Measurements from ENCODE around the gene LTF. TPM values are rescaled to one million over a fixed set of nuclear protein-coding genes. Genes with fewer than 3 reads are reported as not detected.

Gene LTF
- total RNA-seq, 1 experiment from 2014 or later = not detected

- Histone ChIP-seq H3K9ac (ENCODE audit: low read length) (no peak overlapping the region), H3K4me2 (ENCODE audit: low read length) (no peak overlapping the region), H3K27me3 (ENCODE audit: insufficient read depth, low read length) (peaks cover 12% of the 10 kb centered on the region; the same call in 1 of the 2 replicates), H3K4me1 (ENCODE audit: control insufficient read depth in 1 of 2, insufficient read depth in 2 of 2, low read length in 2 of 2) (no peaks in the 10 kb centered on the region), H3K79me2 (ENCODE audit: insufficient read depth, low read length) (no peaks in the 10 kb centered on the region), H3K9me2 (ENCODE audit: insufficient read depth) (no peaks in the 10 kb centered on the region), H2AFZ (ENCODE audit: low read depth, low read length, poor library complexity, severe bottlenecking) (no peak overlapping the region), H4K20me1 (ENCODE audit: insufficient read depth) (no peaks in the 10 kb centered on the region), H3K9me3 (ENCODE audit: control insufficient read depth in 1 of 2, insufficient read depth in 1 of 2, low read depth in 1 of 2, low read length in 2 of 2) (no peaks in the 10 kb centered on the region), H3K4me3 (replicated peaks in 1 of 2; ENCODE audit: low read depth in 1 of 2, low read length in 2 of 2) (no peak overlapping the region), H3K36me3 (ENCODE audit: control insufficient read depth in 1 of 2, insufficient read depth in 2 of 2, low read length in 2 of 2) (no peaks in the 10 kb centered on the region), H3K27ac (ENCODE audit: low read depth, low read length) (no peak overlapping the region)
- no peak for ATAC-seq
- ChIA-PET POLR2A (no interaction called here), RAD21 (ENCODE audit: low non-redundant PET in 1 of 2, low total read pairs in 2 of 2, uncharacterized antibody in 2 of 2, unreplicated experiment in 2 of 2) (no interaction called here), CTCF (interaction anchor here (2.1 kb wide), 1 partner anchor 19 kb away, joined by 8 read pairs; no protein-coding TSS in a partner anchor)
- no peak for TF ChIP-seq ZBTB33 (IDR thresholded peaks at IDR 0.05; ENCODE audit: extremely low read depth, insufficient replicate concordance, low read length)
- no TSS peak for BruUV-seq (replicated peaks)
- DNase-seq (ENCODE audit: low read depth, low spot score) = no peak
- intact Hi-C loops (cut with micrococcal nuclease) = no loop called here
These were observed 5.1 kb upstream of the LTF start for GRCh38 chr3:46469680-46470357.

- Histone ChIP-seq H3K79me2 (ENCODE audit: insufficient read depth, low read length) (no peaks in the 10 kb centered on the region), H3K36me3 (ENCODE audit: control insufficient read depth in 1 of 2, insufficient read depth in 2 of 2, low read length in 2 of 2) (no peaks in the 10 kb centered on the region), H3K27me3 (ENCODE audit: insufficient read depth, low read length) (peaks cover 12% of the 10 kb centered on the region; the same call in 1 of the 2 replicates), H2AFZ (ENCODE audit: low read depth, low read length, poor library complexity, severe bottlenecking) (no peak overlapping the region), H4K20me1 (ENCODE audit: insufficient read depth) (no peaks in the 10 kb centered on the region), H3K9me2 (ENCODE audit: insufficient read depth) (no peaks in the 10 kb centered on the region), H3K9me3 (ENCODE audit: control insufficient read depth in 1 of 2, insufficient read depth in 1 of 2, low read depth in 1 of 2, low read length in 2 of 2) (no peaks in the 10 kb centered on the region), H3K27ac (ENCODE audit: low read depth, low read length) (no peak overlapping the region), H3K9ac (ENCODE audit: low read length) (no peak overlapping the region), H3K4me1 (ENCODE audit: control insufficient read depth in 1 of 2, insufficient read depth in 2 of 2, low read length in 2 of 2) (no peaks in the 10 kb centered on the region), H3K4me3 (replicated peaks in 1 of 2; ENCODE audit: low read depth in 1 of 2, low read length in 2 of 2) (no peak overlapping the region), H3K4me2 (ENCODE audit: low read length) (no peak overlapping the region)
- BruUV-seq (replicated peaks) = no TSS peak
- DNase-seq (ENCODE audit: low read depth, low spot score) = no peak
- intact Hi-C loops (cut with micrococcal nuclease) = no loop called here
- CTCF ChIA-PET = interaction anchor here (2.1 kb wide), 1 partner anchor 20 kb away, joined by 8 read pairs; no protein-coding TSS in a partner anchor
- no peak for ATAC-seq
- RAD21 ChIA-PET (ENCODE audit: low non-redundant PET in 1 of 2, low total read pairs in 2 of 2, uncharacterized antibody in 2 of 2, unreplicated experiment in 2 of 2) = no interaction called here
- POLR2A ChIA-PET = no interaction called here
- TF ChIP-seq REST (IDR thresholded peaks at IDR 0.05; ENCODE audit: low read depth) = no peak
- TF ChIP-seq CEBPB (IDR thresholded peaks at IDR 0.05; ENCODE audit: low read depth) = no peak
- no peak for TF ChIP-seq EZH2 (IDR thresholded peaks at IDR 0.05)
- no peak for TF ChIP-seq EGR1 (IDR thresholded peaks at IDR 0.05; ENCODE audit: low read depth)
- no peak for TF ChIP-seq SRF (IDR thresholded peaks at IDR 0.05; ENCODE audit: low read depth)
- TF ChIP-seq SIN3A (IDR thresholded peaks at IDR 0.05; ENCODE audit: low read depth) = no peak
- TF ChIP-seq ATF3 (IDR thresholded peaks at IDR 0.05) = no peak
- TF ChIP-seq FOSL1 (IDR thresholded peaks at IDR 0.05; ENCODE audit: low read depth) = no peak
- TF ChIP-seq POLR2A (IDR thresholded peaks at IDR 0.05; ENCODE audit: borderline replicate concordance, extremely low read depth, insufficient read depth, insufficient read length) = no peak
- TF ChIP-seq ELF1 (IDR thresholded peaks at IDR 0.05; ENCODE audit: borderline replicate concordance, low read depth) = no peak
- no peak for TF ChIP-seq POLR2AphosphoS5 (IDR thresholded peaks at IDR 0.05; ENCODE audit: low read depth, low read length)
- TF ChIP-seq YY1 (IDR thresholded peaks at IDR 0.05; ENCODE audit: extremely low read depth, insufficient replicate concordance, low read depth, low read length) = no peak
These were observed 4.3 kb upstream of the LTF start for GRCh38 chr3:46468753-46469600.
